K562 (cell line): Measurements from ENCODE around the gene PTTG1IP. TPM values are rescaled to one million over a fixed set of nuclear protein-coding genes. Genes with fewer than 3 reads are reported as not detected.
A peak's percentile ranks its signal among the peaks of the same experiment; 100 is the strongest.

Source experiments
- ARID2 ChIP-seq: fragments of 450-650 bp; IDR thresholded peaks from 2 replicates; pipeline ENCODE4 v1.6.1; 2017; ENCODE audit warnings: antibody characterized with exemption, mild to moderate bottlenecking
- ATF3 ChIP-seq, 2 experiments: fragments of 450-650 bp in 1 of 2; sonication (generic) in 1 of 2; formaldehyde crosslinking in 1 of 2; IDR thresholded peaks in 1 of 2; conservative IDR thresholded peaks in 1 of 2; 2 replicates each; pipeline versions ENCODE4 v1.6.1 to v1.8.1; 2016 to 2023; ENCODE audit warnings: mild to moderate bottlenecking in 2 of 2, moderate library complexity in 2 of 2, inconsistent platforms in 1 of 2, missing genetic modification reagents in 1 of 2
- BHLHE40 ChIP-seq: IDR thresholded peaks from 2 replicates; pipeline ENCODE4 v1.6.1; 2011; ENCODE audit warnings: low read length, improper control_type of control experiment
- CBX5 ChIP-seq: IDR thresholded peaks from 2 replicates; pipeline ENCODE4 v1.6.1; 2014; ENCODE audit warnings: low read depth, borderline replicate concordance
- CREB1 ChIP-seq, 2 experiments: sonication (generic) in 1 of 2; formaldehyde crosslinking in 1 of 2; IDR thresholded peaks; 2 replicates each; pipeline versions ENCODE4 v1.6.1 to v1.8.0; 2012 to 2022; ENCODE audit warnings: inconsistent platforms in 1 of 2, mild to moderate bottlenecking in 1 of 2, missing genetic modification reagents in 1 of 2, moderate library complexity in 1 of 2
- EHMT2 ChIP-seq: fragments of 450-650 bp; IDR thresholded peaks from 2 replicates; pipeline ENCODE4 v1.6.1; 2018; ENCODE audit warnings: antibody characterized with exemption
- GABPA ChIP-seq: fragments of 200-800 bp; sonication (Bioruptor generic); conservative IDR thresholded peaks from 2 replicates; pipeline ENCODE4 v1.6.1; 2016; ENCODE audit warnings: low read depth, missing genetic modification characterization, missing compliant biosample characterization
- GATAD2B ChIP-seq: fragments of 450-650 bp; IDR thresholded peaks from 2 replicates; pipeline ENCODE4 v1.6.1; 2017; ENCODE audit warnings: mild to moderate bottlenecking, borderline replicate concordance
- HMG20A ChIP-seq: fragments of 450-650 bp; formaldehyde crosslinking; conservative IDR thresholded peaks from 2 replicates; pipeline ENCODE4 v1.4.0; 2020; ENCODE audit warnings: mild to moderate bottlenecking, mixed read lengths
- ID3 ChIP-seq, 2 experiments: fragments of 250-450 bp in 1 of 2; fragments of 450-650 bp in 1 of 2; sonication (Bioruptor Pico) in 1 of 2; IDR thresholded peaks; 2 replicates each; pipeline versions ENCODE4 v1.6.1 to v1.8.0; 2016 to 2021; ENCODE audit warnings: mild to moderate bottlenecking in 2 of 2, moderate library complexity in 2 of 2, missing compliant biosample characterization in 1 of 2, missing genetic modification characterization in 1 of 2
- ILK ChIP-seq: fragments of 450-650 bp; IDR thresholded peaks from 2 replicates; pipeline ENCODE4 v1.6.1; 2016; ENCODE audit warnings: missing genetic modification characterization, low read depth, mild to moderate bottlenecking, missing compliant biosample characterization, moderate library complexity, borderline replicate concordance
- PHF20 ChIP-seq: fragments of 450-650 bp; IDR thresholded peaks from 2 replicates; pipeline ENCODE4 v1.6.1; 2018; ENCODE audit not compliant: partially characterized antibody
- SMARCA4 ChIP-seq: fragments of 450-650 bp; IDR thresholded peaks from 2 replicates; pipeline ENCODE4 v1.6.1; 2016
- SP2 ChIP-seq: IDR thresholded peaks from 2 replicates; pipeline ENCODE4 v1.6.1; 2011; ENCODE audit warnings: mild to moderate bottlenecking, low read depth, low read length, moderate library complexity; ENCODE audit not compliant: poor library complexity, severe bottlenecking; ENCODE audit errors: extremely low read depth
- TCF3 ChIP-seq: sonication (generic); formaldehyde crosslinking; IDR thresholded peaks from 2 replicates; pipeline ENCODE4 v1.4.0; 2020; ENCODE audit warnings: mild to moderate bottlenecking, missing genetic modification reagents
- THAP12 ChIP-seq: fragments of 250-450 bp; sonication (Bioruptor Pico); IDR thresholded peaks from 2 replicates; pipeline ENCODE4 v1.9.0; 2021; ENCODE audit warnings: mild to moderate bottlenecking, inconsistent platforms
- ZMIZ1 ChIP-seq, 2 experiments: fragments of 150-350 bp in 1 of 2; IDR thresholded peaks; 2 replicates each; pipeline ENCODE4 v1.6.1; 2012 to 2016; ENCODE audit warnings: low read depth in 2 of 2, low read length in 2 of 2, mild to moderate bottlenecking in 1 of 2, moderate library complexity in 1 of 2
- ZNF589 ChIP-seq: fragments of 200-800 bp; sonication (Bioruptor generic); IDR thresholded peaks from 2 replicates; pipeline ENCODE4 v1.6.1; 2016; ENCODE audit warnings: low read depth, missing genetic modification characterization, missing compliant biosample characterization
- ZSCAN29 ChIP-seq: fragments of 450-650 bp; IDR thresholded peaks from 2 replicates; pipeline ENCODE4 v1.6.1; 2017
- polyA plus RNA-seq, 8 experiments: library from polyadenylated mRNA; depleted of rRNA in 4 of 8; stranded (reverse) in 5 of 8; unstranded in 3 of 8; fragments of >200 nt; fragmentation: Nextera tagmentation in 2 of 8; fragmentation: Illumina TruSeq in 1 of 8; extraction: Ambion mirVana in 2 of 8; extraction: Trizol in 1 of 8; gene quantifications; 2 replicates each; pipeline versions ENCODE4 v1.2.1 to v1.2.3, GENCODE V29; 2011 to 2014; ENCODE audit warnings: inconsistent platforms in 1 of 8, missing spikeins in 1 of 8
- total RNA-seq, 7 experiments: library from RNA; depleted of rRNA in 6 of 7; stranded (reverse); fragments of >200 nt in 6 of 7; fragmentation: Illumina TruSeq in 2 of 7; extraction: Trizol in 2 of 7; gene quantifications; 2 replicates each; pipeline versions ENCODE4 v1.2.1 to v1.2.3, GENCODE V29; 2011 to 2021; ENCODE audit warnings: low replicate concordance in 1 of 7

Gene PTTG1IP
- total and polyA plus RNA-seq, 9 of the 15 experiments (the other 6 are each of a cell fraction or from before 2014, with no cell fraction given) = 5.0 to 99.3 (median 82.4) TPM

- TF ChIP-seq THAP12 (CRISPR knock-in tag) (no peak), GATAD2B (no peak), ID3 (CRISPR knock-in tag; IDR thresholded peaks at IDR 0.05) (no peak), ID3 (tag; IDR thresholded peaks at IDR 0.05) (0 out of 2 replicates have a peak, but pooled peaks have one; percentile 8), CREB1 (IDR thresholded peaks at IDR 0.05) (no peak), CREB1 (CRISPR knock-in tag; IDR thresholded peaks at IDR 0.05) (peak; percentile 36; the same call in 1 of the 2 replicates), ZMIZ1 (IDR thresholded peaks at IDR 0.05; ENCODE audit: low read depth in 2 of 2, low read length in 2 of 2) (no peak), ATF3 (IDR thresholded peaks at IDR 0.05) (no peak), ATF3 (CRISPR knock-in tag; conservative IDR thresholded peaks at IDR 0.05) (no peak), GABPA (tag) (no peak), ILK (tag) (no peak), SMARCA4 (no peak), ARID2 (0 out of 2 replicates have a peak, but pooled peaks have one; percentile 46), BHLHE40 (no peak), CBX5 (no peak), ZNF589 (CRISPR knock-in tag) (no peak), HMG20A (CRISPR knock-in tag) (no peak), TCF3 (CRISPR knock-in tag) (no peak), SP2 (no peak), EHMT2 (no peak), ZSCAN29 (no peak), PHF20 (no peak)
Observed at GRCh38 chr21:44911384-44912157, 38.1 kb upstream of the PTTG1IP start (continued).
